ENCODE measurements around the gene ERN1.

Gene ERN1

GRCh38 chr17:64083563-64084085, 46.3 kb downstream of the ERN1 start:
- Histone ChIP-seq H3K36me3 (ENCODE audit: insufficient read depth, low read length) (no peaks in the 10 kb centered on the region), H3F3A (ENCODE audit: low read depth) (no peaks in the 10 kb centered on the region), H3K27me3 (ENCODE audit: insufficient read depth, low read length, poor library complexity, severe bottlenecking) (no peaks in the 10 kb centered on the region), H3K79me2 (ENCODE audit: insufficient read depth, low read length) (no peaks in the 10 kb centered on the region), H3K9me2 (replicated peaks; ENCODE audit: low read depth, low read length) (no peaks in the 10 kb centered on the region), H2AFZ (ENCODE audit: low read length) (no peak overlapping the region), H3K9me3 (ENCODE audit: insufficient read depth, low read depth, low read length) (no peaks in the 10 kb centered on the region), H3K4me2 (ENCODE audit: low read depth, low read length, poor library complexity, severe bottlenecking) (no peak overlapping the region), H3K9ac (ENCODE audit: low read depth, low read length, poor library complexity, severe bottlenecking) (peak overlapping the region; percentile 62), H4K20me1 (ENCODE audit: insufficient read depth, low read length, poor library complexity, severe bottlenecking) (no peaks in the 10 kb centered on the region), H3K4me1 (ENCODE audit: insufficient read depth, low read length, poor library complexity, severe bottlenecking) (peaks cover 64% of the 10 kb centered on the region), H3K4me3 (ENCODE audit: low read length, poor library complexity, severe bottlenecking) (no peak overlapping the region)
- no peak for TF ChIP-seq CTCF (conservative IDR thresholded peaks at IDR 0.05; ENCODE audit: low read length)
- TF ChIP-seq EZH2phosphoT487 (IDR thresholded peaks at IDR 0.05; ENCODE audit: borderline replicate concordance) = no peak

DNA sequence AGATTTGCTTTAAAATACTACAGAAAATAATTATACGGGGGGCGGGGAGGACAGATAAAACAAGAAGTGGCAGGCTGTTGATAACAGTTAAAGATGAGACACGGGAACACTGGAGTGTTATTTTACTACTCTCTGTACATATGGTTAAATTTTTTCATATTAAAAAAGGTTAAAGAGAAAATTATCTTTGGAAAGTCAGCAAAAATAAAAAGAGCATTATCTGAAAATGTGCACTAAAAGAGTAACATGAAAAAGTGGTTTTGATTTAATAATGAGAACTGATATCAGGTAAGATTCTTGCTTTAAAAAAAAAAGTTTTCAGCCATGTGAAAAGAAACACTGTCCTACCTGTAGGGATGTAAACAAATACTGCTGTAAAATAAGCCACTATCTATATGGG, 46.9 kb downstream of the ERN1 start:
- H3K4me1 ChIP-seq (ENCODE audit: insufficient read depth, low read length, poor library complexity, severe bottlenecking) = peaks cover 64% of the 10 kb centered on the region
- no peak overlapping the region for H2AFZ ChIP-seq (ENCODE audit: low read length)
- peak overlapping the region; percentile 62 for H3K9ac ChIP-seq (ENCODE audit: low read depth, low read length, poor library complexity, severe bottlenecking)

GRCh38 chr17:64081802-64082799, 47.8 kb downstream of the ERN1 start:
- Histone ChIP-seq H4K20me1 (ENCODE audit: insufficient read depth, low read length, poor library complexity, severe bottlenecking) (no peaks in the 10 kb centered on the region), H3F3A (ENCODE audit: low read depth) (no peaks in the 10 kb centered on the region), H3K4me3 (ENCODE audit: low read length, poor library complexity, severe bottlenecking) (peak overlapping the region; percentile 23), H3K4me1 (ENCODE audit: insufficient read depth, low read length, poor library complexity, severe bottlenecking) (peaks cover 55% of the 10 kb centered on the region), H3K9ac (ENCODE audit: low read depth, low read length, poor library complexity, severe bottlenecking) (peak overlapping the region; percentile 62), H3K79me2 (ENCODE audit: insufficient read depth, low read length) (no peaks in the 10 kb centered on the region), H3K9me2 (replicated peaks; ENCODE audit: low read depth, low read length) (no peaks in the 10 kb centered on the region), H3K27me3 (ENCODE audit: insufficient read depth, low read length, poor library complexity, severe bottlenecking) (no peaks in the 10 kb centered on the region), H3K4me2 (ENCODE audit: low read depth, low read length, poor library complexity, severe bottlenecking) (peak overlapping the region; percentile 70), H3K36me3 (ENCODE audit: insufficient read depth, low read length) (no peaks in the 10 kb centered on the region), H3K9me3 (ENCODE audit: insufficient read depth, low read depth, low read length) (no peaks in the 10 kb centered on the region), H2AFZ (ENCODE audit: low read length) (peak overlapping the region; percentile 29)
- no peak for TF ChIP-seq EZH2phosphoT487 (IDR thresholded peaks at IDR 0.05; ENCODE audit: borderline replicate concordance)
- peak; percentile 33 for TF ChIP-seq CTCF (conservative IDR thresholded peaks at IDR 0.05; ENCODE audit: low read length)

More for the DNA sequence above, 46.9 kb downstream of the ERN1 start:
- H3K27me3 ChIP-seq (ENCODE audit: insufficient read depth, low read length, poor library complexity, severe bottlenecking) = no peaks in the 10 kb centered on the region
- peak overlapping the region; percentile 70 for H3K4me2 ChIP-seq (ENCODE audit: low read depth, low read length, poor library complexity, severe bottlenecking)
- no peaks in the 10 kb centered on the region for H3K9me3 ChIP-seq (ENCODE audit: insufficient read depth, low read depth, low read length)
- H3K9me2 ChIP-seq (replicated peaks; ENCODE audit: low read depth, low read length) = no peaks in the 10 kb centered on the region
- H3K79me2 ChIP-seq (ENCODE audit: insufficient read depth, low read length) = no peaks in the 10 kb centered on the region
- H4K20me1 ChIP-seq (ENCODE audit: insufficient read depth, low read length, poor library complexity, severe bottlenecking) = no peaks in the 10 kb centered on the region
- H3K36me3 ChIP-seq (ENCODE audit: insufficient read depth, low read length) = no peaks in the 10 kb centered on the region
- no peak for TF ChIP-seq EZH2phosphoT487 (IDR thresholded peaks at IDR 0.05; ENCODE audit: borderline replicate concordance)
- no peak for TF ChIP-seq CTCF (conservative IDR thresholded peaks at IDR 0.05; ENCODE audit: low read length)
- H3F3A ChIP-seq (ENCODE audit: low read depth) = no peaks in the 10 kb centered on the region
- no peak overlapping the region for H3K4me3 ChIP-seq (ENCODE audit: low read length, poor library complexity, severe bottlenecking)
